Measurements from ENCODE around the gene CELF6.

CELF6 gene
- total RNA-seq = 0 to 0.13 (median 0) reads per million in 18 experiments

- peak; percentile 70 to 82 for DNase-seq
Observed at GRCh38 chr15:72319985-72320671, at the start of gene CELF6. Gene CELF6 (minus strand): TSS chr15:72320157. CDS start chr15:72319874, 283 bp downstream.

GRCh38 chr15:72368899-72369298 lies 48.9 kb upstream of the CELF6 start:
- peak; percentile 87 to 93 for DNase-seq

GRCh38 chr15:72368325-72368724 lies 48.4 kb upstream of the CELF6 start:
- peak; percentile 49 to 63 for DNase-seq

GRCh38 chr15:72365844-72366243 lies 45.9 kb upstream of the CELF6 start:
- DNase-seq = peak; percentile 69 to 80

- DNase-seq = no peak
Observed at GRCh38 chr15:72361176-72361575, 41.2 kb upstream of the CELF6 start.

GRCh38 chr15:72358650-72359171 lies 38.8 kb upstream of the CELF6 start:
- peak; percentile 89 to 98 for DNase-seq

GRCh38 chr15:72358121-72358520 lies 38.2 kb upstream of the CELF6 start:
- no peak for DNase-seq

GRCh38 chr15:72354496-72354895 lies 34.5 kb upstream of the CELF6 start:
- no peak for DNase-seq

GRCh38 chr15:72353266-72353665 lies 33.3 kb upstream of the CELF6 start:
- DNase-seq = no peak

GRCh38 chr15:72345806-72346205 lies 25.8 kb upstream of the CELF6 start:
- no peak for DNase-seq

GRCh38 chr15:72345280-72345679 lies 25.3 kb upstream of the CELF6 start:
- DNase-seq = no peak

- no peak for DNase-seq
Observed at GRCh38 chr15:72344602-72345001, 24.6 kb upstream of the CELF6 start.

GRCh38 chr15:72342385-72342784 lies 22.4 kb upstream of the CELF6 start:
- peak; percentile 31 to 41 for DNase-seq

- no peak for DNase-seq
Observed at GRCh38 chr15:72341361-72341760, 21.4 kb upstream of the CELF6 start.

- DNase-seq = peak; percentile 25 to 31
Observed at GRCh38 chr15:72340366-72340765, 20.4 kb upstream of the CELF6 start.

GRCh38 chr15:72339777-72340177 lies 19.8 kb upstream of the CELF6 start:
- peak; percentile 75 to 86 for DNase-seq

- peak; percentile 78 to 91 for DNase-seq
Observed at GRCh38 chr15:72338617-72339321, 18.8 kb upstream of the CELF6 start.

- no peak for DNase-seq
Observed at GRCh38 chr15:72338148-72338547, 18.2 kb upstream of the CELF6 start.

- DNase-seq = no peak
Observed at GRCh38 chr15:72334842-72335241, 14.9 kb upstream of the CELF6 start.

- no peak for DNase-seq
Observed at GRCh38 chr15:72331021-72331420, 11.1 kb upstream of the CELF6 start.

- DNase-seq = no peak
Observed at GRCh38 chr15:72323752-72324151, 3.8 kb upstream of the CELF6 start.

- peak; percentile 55 to 60 for DNase-seq
Observed at GRCh38 chr15:72319360-72319984, 485 bp downstream of the CELF6 start.

- no peak for DNase-seq
Observed at GRCh38 chr15:72318408-72318942, 1.5 kb downstream of the CELF6 start.

All from inflammatory macrophage (primary cell).